Liver (tissue), 9 donors: ENCODE measurements around the gene MUS81. TPM values are rescaled to one million over a fixed set of nuclear protein-coding genes. Genes with fewer than 3 reads are reported as not detected.

ENCODE experiments used
- DNase-seq: peaks from one replicate; pipeline ENCODE4 v3.0.0-alpha.2; 2017; ENCODE audit warnings: low spot score
- H3K27ac ChIP-seq, 2 donors: one replicate each; pipeline ENCODE4 v1.7.0; 2013; ENCODE audit warnings: inconsistent platforms in 2 of 2, low read length in 2 of 2, control low read depth in 1 of 2, low read depth in 1 of 2, mild to moderate bottlenecking in 1 of 2
- H3K27me3 ChIP-seq, 4 donors: one replicate each; pipeline versions ENCODE4 v1.6.1 to v1.7.0; 2013; ENCODE audit warnings: low read length in 3 of 4, inconsistent platforms in 1 of 4, mild to moderate bottlenecking in 1 of 4, moderate library complexity in 1 of 4; ENCODE audit not compliant: control insufficient read depth in 4 of 4, insufficient read depth in 4 of 4
- H3K36me3 ChIP-seq, 4 donors: one replicate each; pipeline versions ENCODE4 v1.6.1 to v1.7.0; 2013; ENCODE audit warnings: low read length in 3 of 4, mild to moderate bottlenecking in 3 of 4, low read depth in 1 of 4, moderate library complexity in 1 of 4; ENCODE audit not compliant: control insufficient read depth in 4 of 4, insufficient read depth in 3 of 4
- H3K4me1 ChIP-seq, 4 donors: one replicate each; pipeline versions ENCODE4 v1.6.1 to v1.7.0; 2013; ENCODE audit warnings: low read length in 3 of 4, mild to moderate bottlenecking in 3 of 4, moderate library complexity in 1 of 4; ENCODE audit not compliant: control insufficient read depth in 4 of 4, insufficient read depth in 4 of 4
- H3K4me3 ChIP-seq, 3 donors: one replicate each; pipeline versions ENCODE4 v1.6.1 to v1.7.0; 2013; ENCODE audit warnings: low read length in 3 of 3, control low read depth in 1 of 3, low read depth in 1 of 3, mild to moderate bottlenecking in 1 of 3
- H3K9ac ChIP-seq, 2 donors: one replicate each; pipeline ENCODE4 v1.7.0; 2013; ENCODE audit warnings: low read length in 2 of 2, mild to moderate bottlenecking in 2 of 2, moderate library complexity in 2 of 2, control low read depth in 1 of 2, low read depth in 1 of 2
- H3K9me3 ChIP-seq, 4 donors: one replicate each; pipeline versions ENCODE4 v1.6.1 to v1.7.0; 2013; ENCODE audit warnings: low read length in 3 of 4; ENCODE audit not compliant: control insufficient read depth in 4 of 4
- EGR1 ChIP-seq, 2 donors: IDR thresholded peaks; 2 replicates each; pipeline ENCODE4 v1.6.1; 2016 to 2018; ENCODE audit warnings: antibody characterized with exemption in 2 of 2, low read depth in 2 of 2
- FOXA1 ChIP-seq: IDR thresholded peaks from 2 replicates; pipeline ENCODE4 v1.6.1; 2016; ENCODE audit warnings: antibody characterized with exemption
- FOXA2 ChIP-seq: IDR thresholded peaks from 2 replicates; pipeline ENCODE4 v1.6.1; 2016; ENCODE audit warnings: antibody characterized with exemption
- GABPA ChIP-seq, 2 donors: IDR thresholded peaks in 1 of 2; conservative IDR thresholded peaks in 1 of 2; 2 replicates each; pipeline ENCODE4 v1.6.1; 2016; ENCODE audit warnings: antibody characterized with exemption in 2 of 2, mild to moderate bottlenecking in 1 of 2, moderate library complexity in 1 of 2
- HNF4A ChIP-seq, 2 donors: conservative IDR thresholded peaks; 2 replicates each; pipeline ENCODE4 v1.6.1; 2016; ENCODE audit warnings: antibody characterized with exemption in 2 of 2, mild to moderate bottlenecking in 2 of 2
- HNF4G ChIP-seq: IDR thresholded peaks from 2 replicates; pipeline ENCODE4 v1.6.1; 2016; ENCODE audit warnings: antibody characterized with exemption
- JUND ChIP-seq, 2 donors: IDR thresholded peaks; 2 replicates each; pipeline ENCODE4 v1.6.1; 2016; ENCODE audit warnings: antibody characterized with exemption in 2 of 2
- NR2F2 ChIP-seq: IDR thresholded peaks from 2 replicates; pipeline ENCODE4 v1.6.1; 2016; ENCODE audit warnings: antibody characterized with exemption
- RAD21 ChIP-seq, 2 donors: IDR thresholded peaks; 2 replicates each; pipeline ENCODE4 v1.6.1; 2016; ENCODE audit warnings: antibody characterized with exemption in 2 of 2, mild to moderate bottlenecking in 2 of 2
- REST ChIP-seq: IDR thresholded peaks from 2 replicates; pipeline ENCODE4 v1.6.1; 2016; ENCODE audit warnings: antibody characterized with exemption, mild to moderate bottlenecking
- RXRA ChIP-seq, 2 donors: IDR thresholded peaks; 2 replicates each; pipeline ENCODE4 v1.6.1; 2017 to 2018; ENCODE audit warnings: antibody characterized with exemption in 2 of 2, mild to moderate bottlenecking in 1 of 2
- SP1 ChIP-seq: IDR thresholded peaks from 2 replicates; pipeline ENCODE4 v1.6.1; 2018; ENCODE audit warnings: antibody characterized with exemption, mild to moderate bottlenecking
- TAF1 ChIP-seq: conservative IDR thresholded peaks from 2 replicates; pipeline ENCODE4 v1.6.1; 2016; ENCODE audit warnings: antibody characterized with exemption, mild to moderate bottlenecking
- YY1 ChIP-seq: IDR thresholded peaks from 2 replicates; pipeline ENCODE4 v1.6.1; 2016; ENCODE audit warnings: antibody characterized with exemption, mild to moderate bottlenecking
- WGBS: extraction: QIAGEN DNeasy Blood & Tissue Kit; methylation state at CpG from one replicate; pipeline ENCODE4 v1.1.7; 2013; 5-methylcytosine and 5-hydroxymethylcytosine counted together
- polyA plus RNA-seq, 2 donors: library from polyadenylated mRNA; stranded (reverse) in 1 of 2; unstranded in 1 of 2; fragments of 200-250 nt in 1 of 2; fragments of >200 nt in 1 of 2; fragmentation: Nextera tagmentation in 1 of 2; extraction: Ambion mirVana in 1 of 2; gene quantifications; one replicate each; pipeline versions ENCODE4 v1.2.1 to v1.2.3, GENCODE V29; 2013 to 2015
- total RNA-seq, 2 donors: library from RNA; depleted of rRNA; stranded (reverse); fragments of >200 nt; gene quantifications; one replicate each; pipeline ENCODE4 v1.2.3, GENCODE V29; 2014
- TF ChIP-seq, protein P1 (sequence below): IDR thresholded peaks from 2 replicates; pipeline ENCODE4 v1.6.1; 2016; ENCODE audit warnings: antibody characterized with exemption
- TF ChIP-seq, protein P2 (sequence below): fragments of 150-350 bp; IDR thresholded peaks from 2 replicates; pipeline ENCODE4 v1.5.1; 2017; ENCODE audit warnings: improper control_type of control experiment, low read depth, low read length; ENCODE audit not compliant: missing input control
- TF ChIP-seq, protein P3 (sequence below): IDR thresholded peaks from 2 replicates; pipeline ENCODE4 v1.6.1; 2016; ENCODE audit warnings: antibody characterized with exemption
- TF ChIP-seq, protein P4 (sequence below): IDR thresholded peaks from 2 replicates; pipeline ENCODE4 v1.6.1; 2016; ENCODE audit warnings: antibody characterized with exemption
- donor health status: healthy.
- donor health status: healthy.
- donor health status: healthy.
- donor health status: healthy.
- donor health status: healthy.

The MUS81 gene
- total and polyA plus RNA-seq, 4 donors = 11.0 to 24.7 (median 16.5) TPM

GRCh38 chr11:65849771-65850216, 10.4 kb upstream of the MUS81 start:
- TF ChIP-seq SP1 (no peak), FOXA1 (no peak), HNF4A (conservative IDR thresholded peaks at IDR 0.05) (no peak), TAF1 (no peak), RAD21 (IDR thresholded peaks at IDR 0.05) (no peak), YY1 (no peak), RXRA (IDR thresholded peaks at IDR 0.05) (no peak), GABPA (IDR thresholded peaks at IDR 0.05 in 1 of 2, conservative IDR thresholded peaks at IDR 0.05 in 1 of 2) (no peak), EGR1 (IDR thresholded peaks at IDR 0.05; ENCODE audit: low read depth in 2 of 2) (no peak), JUND (IDR thresholded peaks at IDR 0.05) (no peak), HNF4G (no peak), FOXA2 (no peak), NR2F2 (no peak)
- TF ChIP-seq, protein P1, sequence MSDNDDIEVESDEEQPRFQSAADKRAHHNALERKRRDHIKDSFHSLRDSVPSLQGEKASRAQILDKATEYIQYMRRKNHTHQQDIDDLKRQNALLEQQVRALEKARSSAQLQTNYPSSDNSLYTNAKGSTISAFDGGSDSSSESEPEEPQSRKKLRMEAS = no peak
- TF ChIP-seq, protein P2, sequence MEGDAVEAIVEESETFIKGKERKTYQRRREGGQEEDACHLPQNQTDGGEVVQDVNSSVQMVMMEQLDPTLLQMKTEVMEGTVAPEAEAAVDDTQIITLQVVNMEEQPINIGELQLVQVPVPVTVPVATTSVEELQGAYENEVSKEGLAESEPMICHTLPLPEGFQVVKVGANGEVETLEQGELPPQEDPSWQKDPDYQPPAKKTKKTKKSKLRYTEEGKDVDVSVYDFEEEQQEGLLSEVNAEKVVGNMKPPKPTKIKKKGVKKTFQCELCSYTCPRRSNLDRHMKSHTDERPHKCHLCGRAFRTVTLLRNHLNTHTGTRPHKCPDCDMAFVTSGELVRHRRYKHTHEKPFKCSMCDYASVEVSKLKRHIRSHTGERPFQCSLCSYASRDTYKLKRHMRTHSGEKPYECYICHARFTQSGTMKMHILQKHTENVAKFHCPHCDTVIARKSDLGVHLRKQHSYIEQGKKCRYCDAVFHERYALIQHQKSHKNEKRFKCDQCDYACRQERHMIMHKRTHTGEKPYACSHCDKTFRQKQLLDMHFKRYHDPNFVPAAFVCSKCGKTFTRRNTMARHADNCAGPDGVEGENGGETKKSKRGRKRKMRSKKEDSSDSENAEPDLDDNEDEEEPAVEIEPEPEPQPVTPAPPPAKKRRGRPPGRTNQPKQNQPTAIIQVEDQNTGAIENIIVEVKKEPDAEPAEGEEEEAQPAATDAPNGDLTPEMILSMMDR = no peak
- TF ChIP-seq, protein P3, sequence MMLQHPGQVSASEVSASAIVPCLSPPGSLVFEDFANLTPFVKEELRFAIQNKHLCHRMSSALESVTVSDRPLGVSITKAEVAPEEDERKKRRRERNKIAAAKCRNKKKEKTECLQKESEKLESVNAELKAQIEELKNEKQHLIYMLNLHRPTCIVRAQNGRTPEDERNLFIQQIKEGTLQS = no peak
- TF ChIP-seq, protein P4, sequence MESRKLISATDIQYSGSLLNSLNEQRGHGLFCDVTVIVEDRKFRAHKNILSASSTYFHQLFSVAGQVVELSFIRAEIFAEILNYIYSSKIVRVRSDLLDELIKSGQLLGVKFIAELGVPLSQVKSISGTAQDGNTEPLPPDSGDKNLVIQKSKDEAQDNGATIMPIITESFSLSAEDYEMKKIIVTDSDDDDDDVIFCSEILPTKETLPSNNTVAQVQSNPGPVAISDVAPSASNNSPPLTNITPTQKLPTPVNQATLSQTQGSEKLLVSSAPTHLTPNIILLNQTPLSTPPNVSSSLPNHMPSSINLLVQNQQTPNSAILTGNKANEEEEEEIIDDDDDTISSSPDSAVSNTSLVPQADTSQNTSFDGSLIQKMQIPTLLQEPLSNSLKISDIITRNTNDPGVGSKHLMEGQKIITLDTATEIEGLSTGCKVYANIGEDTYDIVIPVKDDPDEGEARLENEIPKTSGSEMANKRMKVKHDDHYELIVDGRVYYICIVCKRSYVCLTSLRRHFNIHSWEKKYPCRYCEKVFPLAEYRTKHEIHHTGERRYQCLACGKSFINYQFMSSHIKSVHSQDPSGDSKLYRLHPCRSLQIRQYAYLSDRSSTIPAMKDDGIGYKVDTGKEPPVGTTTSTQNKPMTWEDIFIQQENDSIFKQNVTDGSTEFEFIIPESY = no peak
- H3K9me3 ChIP-seq = peaks cover 0 to 7% (median 2%) of the 10 kb centered on the region in 4 donors
- H3K27ac ChIP-seq = no peak overlapping the region
- no peak overlapping the region for H3K9ac ChIP-seq
- no peaks in the 10 kb centered on the region for H3K27me3 ChIP-seq
- H3K4me1 ChIP-seq = no peaks in the 10 kb centered on the region
- WGBS = 56% methylated on average over 16 of the region's 16 CpGs
- DNase-seq = no peak
- peaks cover 9 to 25% (median 13%) of the 10 kb centered on the region in 4 donors for H3K36me3 ChIP-seq
- no peak overlapping the region for H3K4me3 ChIP-seq

GRCh38 chr11:65850217-65851082, 9.8 kb upstream of the MUS81 start:
- TF ChIP-seq RAD21 (IDR thresholded peaks at IDR 0.05) (no peak), FOXA1 (no peak), NR2F2 (no peak), REST (no peak)
- TF ChIP-seq, protein P1 = no peak
- Histone ChIP-seq H3K9ac (no peak overlapping the region), H3K36me3 (peaks cover 13 to 31% (median 16%) of the 10 kb centered on the region in 4 donors), H3K4me3 (no peak overlapping the region), H3K9me3 (peaks cover 0 to 7% (median 2%) of the 10 kb centered on the region in 4 donors), H3K4me1 (peaks cover 0 to 4% (median under 1%) of the 10 kb centered on the region in 4 donors), H3K27ac (no peak overlapping the region), H3K27me3 (no peaks in the 10 kb centered on the region)
- DNase-seq = no peak
- WGBS = 81% methylated on average over 20 of the region's 20 CpGs
